Left lung (tissue), 10 donors: ENCODE measurements around the gene ZNF831. TPM values are rescaled to one million over a fixed set of nuclear protein-coding genes. Genes with fewer than 3 reads are reported as not detected.

Experiments
- ATAC-seq: fragments of 200-7000 bp; cut with Tn5 transposase; one replicate; pipeline ENCODE4 v1.9.1; 2020; ENCODE audit warnings: moderate library complexity
- DNase-seq, 4 donors: peaks; one replicate each; pipeline ENCODE4 v3.0.0-alpha.2; 2013 to 2020
- H3K27ac ChIP-seq, 2 donors: fragments of 200-600 bp; sonication (generic) in 1 of 2; one replicate each; pipeline versions ENCODE4 v1.5.0 to v1.8.0; 2020 to 2021
- H3K27me3 ChIP-seq, 2 donors: fragments of 200-600 bp; sonication (generic) in 1 of 2; one replicate each; pipeline versions ENCODE4 v1.5.0 to v1.8.0; 2020 to 2021
- H3K36me3 ChIP-seq, 2 donors: fragments of 200-600 bp; sonication (generic) in 1 of 2; one replicate each; pipeline versions ENCODE4 v1.5.0 to v1.8.0; 2020 to 2021
- H3K4me1 ChIP-seq, 2 donors: fragments of 200-600 bp; one replicate each; pipeline ENCODE4 v1.8.0; 2021
- H3K4me3 ChIP-seq, 2 donors: fragments of 200-600 bp; sonication (generic) in 1 of 2; one replicate each; pipeline versions ENCODE4 v1.5.0 to v1.8.0; 2020 to 2021; ENCODE audit warnings: mild to moderate bottlenecking in 1 of 2
- H3K9me3 ChIP-seq, 2 donors: fragments of 200-600 bp; sonication (generic) in 1 of 2; one replicate each; pipeline versions ENCODE4 v1.5.0 to v1.8.0; 2020 to 2021
- intact Hi-C, 2 donors: fragments of 100-400 bp; cut with DNase I; formaldehyde crosslinking; loops; one replicate each; pipeline versions ENCODE4 v1.11.2 to v1.14.2; 2022
- polyA plus RNA-seq, 6 donors: library from polyadenylated mRNA; unstranded; fragments of 120-200 nt; gene quantifications; one replicate each; pipeline ENCODE4 v1.2.1, GENCODE V29; 2013; ENCODE audit not compliant: insufficient read length in 6 of 6
- total RNA-seq, 2 donors: library from RNA; stranded (reverse); fragmentation: NEBNext Ultra II Directional; extraction: Animal tissue kit (Norgen Biotek cat#: 25700); gene quantifications; one replicate each; pipeline ENCODE4 v1.2.1, GENCODE V29; 2021
- TF ChIP-seq, protein P1 (sequence below), 2 donors: fragments of 200-600 bp; sonication (generic) in 1 of 2; IDR thresholded peaks; one replicate each; pipeline versions ENCODE4 v1.5.0 to v1.8.0; 2021; ENCODE audit warnings: antibody characterized with exemption in 2 of 2
- donor health status: DM: no; HTN: yes; CAD: no.
- donor health status: DM: no; HTN: no; CAD: no.

The ZNF831 gene
- total and polyA plus RNA-seq, 8 donors: 0.13 to 1.1 (median 0.18) TPM

DNA sequence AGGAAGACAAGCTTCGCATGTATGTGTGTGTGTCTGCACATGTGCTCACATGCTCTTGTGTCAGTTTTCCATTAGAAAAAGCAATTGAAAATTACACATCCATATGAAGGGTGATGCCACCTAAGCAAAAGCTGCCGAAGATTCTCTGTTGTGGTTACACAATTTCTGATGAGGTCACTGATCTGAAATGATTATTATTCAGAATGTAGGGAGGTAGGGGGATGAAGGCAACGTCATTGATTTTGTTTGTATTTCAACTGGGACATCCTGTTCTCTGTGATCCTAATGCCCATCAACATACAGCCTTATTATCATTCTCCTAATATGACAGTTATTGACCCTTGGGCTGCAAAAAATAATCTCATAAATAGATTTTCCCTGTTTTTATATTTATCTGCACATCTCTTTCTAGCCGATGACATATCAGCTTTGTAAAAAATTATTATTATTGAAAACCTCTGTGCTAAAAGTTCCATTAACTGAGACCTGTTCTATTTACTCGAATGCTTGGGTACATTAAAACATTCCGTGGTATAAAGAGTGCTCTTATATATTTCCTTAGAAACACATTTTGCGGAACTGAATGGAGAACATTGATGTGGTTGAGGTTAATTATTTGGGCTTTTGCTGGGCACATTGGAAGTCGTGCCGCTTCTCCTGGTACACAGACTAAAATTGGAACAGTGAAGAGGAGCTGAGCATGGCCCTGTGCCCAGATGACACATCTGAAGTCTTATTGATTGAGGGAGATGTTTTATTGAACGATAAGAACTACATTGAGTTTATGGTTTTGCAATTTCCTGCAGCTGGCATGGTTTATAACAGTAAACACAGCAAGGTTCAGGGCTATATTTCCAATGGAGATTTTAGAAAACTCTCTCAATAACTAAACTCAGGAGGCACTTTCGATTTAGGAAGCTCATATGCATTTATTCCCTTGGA lies 51.3 kb downstream of the ZNF831 start:
- no peak for DNase-seq
- Histone ChIP-seq H3K4me1 (no peaks in the 10 kb centered on the region), H3K4me3 (no peak overlapping the region), H3K36me3 (no peaks in the 10 kb centered on the region), H3K9me3 (no peaks in the 10 kb centered on the region), H3K27ac (no peak overlapping the region), H3K27me3 (peaks cover 0 to 10% of the 10 kb centered on the region in 2 donors)
- TF ChIP-seq, protein P1, sequence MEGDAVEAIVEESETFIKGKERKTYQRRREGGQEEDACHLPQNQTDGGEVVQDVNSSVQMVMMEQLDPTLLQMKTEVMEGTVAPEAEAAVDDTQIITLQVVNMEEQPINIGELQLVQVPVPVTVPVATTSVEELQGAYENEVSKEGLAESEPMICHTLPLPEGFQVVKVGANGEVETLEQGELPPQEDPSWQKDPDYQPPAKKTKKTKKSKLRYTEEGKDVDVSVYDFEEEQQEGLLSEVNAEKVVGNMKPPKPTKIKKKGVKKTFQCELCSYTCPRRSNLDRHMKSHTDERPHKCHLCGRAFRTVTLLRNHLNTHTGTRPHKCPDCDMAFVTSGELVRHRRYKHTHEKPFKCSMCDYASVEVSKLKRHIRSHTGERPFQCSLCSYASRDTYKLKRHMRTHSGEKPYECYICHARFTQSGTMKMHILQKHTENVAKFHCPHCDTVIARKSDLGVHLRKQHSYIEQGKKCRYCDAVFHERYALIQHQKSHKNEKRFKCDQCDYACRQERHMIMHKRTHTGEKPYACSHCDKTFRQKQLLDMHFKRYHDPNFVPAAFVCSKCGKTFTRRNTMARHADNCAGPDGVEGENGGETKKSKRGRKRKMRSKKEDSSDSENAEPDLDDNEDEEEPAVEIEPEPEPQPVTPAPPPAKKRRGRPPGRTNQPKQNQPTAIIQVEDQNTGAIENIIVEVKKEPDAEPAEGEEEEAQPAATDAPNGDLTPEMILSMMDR (IDR thresholded peaks at IDR 0.05): no peak
- intact Hi-C loops: loop anchor here (5.0 to 10.0 kb wide), 2 partner anchors 348 to 350 kb away; no protein-coding TSS in a partner anchor
- ATAC-seq: no peak

DNA sequence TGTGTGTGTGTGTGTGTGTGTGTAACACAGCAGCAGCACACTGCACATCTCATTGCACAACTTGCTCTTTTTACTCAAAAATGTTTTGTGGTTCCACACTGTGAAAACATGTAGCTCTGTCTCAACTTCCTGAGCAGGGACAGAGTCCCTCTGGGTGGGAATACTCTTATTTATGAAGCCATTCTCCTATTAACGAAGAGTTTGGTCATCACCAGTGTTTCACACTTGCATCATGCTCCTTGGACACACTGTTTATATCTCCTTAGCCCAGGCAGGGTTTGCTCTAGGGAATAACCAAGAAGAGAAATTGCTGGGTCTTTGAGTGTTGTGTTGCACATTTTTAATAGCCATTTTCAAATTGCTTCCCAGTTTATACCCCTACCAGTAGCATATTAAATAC lies 53.6 kb downstream of the ZNF831 start:
- intact Hi-C loops: loop anchor here (5.0 to 10.0 kb wide), 2 partner anchors 350 to 352 kb away; no protein-coding TSS in a partner anchor
- Histone ChIP-seq H3K4me3 (no peak overlapping the region), H3K27me3 (peaks cover 0 to 31% of the 10 kb centered on the region in 2 donors), H3K27ac (no peak overlapping the region), H3K9me3 (no peaks in the 10 kb centered on the region), H3K4me1 (peaks cover 3 to 10% of the 10 kb centered on the region in 2 donors), H3K36me3 (no peaks in the 10 kb centered on the region)
- no peak for ATAC-seq
- no peak for DNase-seq
- TF ChIP-seq, protein P1 (IDR thresholded peaks at IDR 0.05): no peak

- Histone ChIP-seq H3K36me3 (no peaks in the 10 kb centered on the region), H3K27me3 (peaks cover 3 to 37% of the 10 kb centered on the region in 2 donors), H3K4me3 (no peak overlapping the region), H3K4me1 (peaks cover 3 to 17% of the 10 kb centered on the region in 2 donors), H3K9me3 (no peaks in the 10 kb centered on the region), H3K27ac (no peak overlapping the region)
- DNase-seq (no peak), ATAC-seq (no peak)
- TF ChIP-seq, protein P1 (IDR thresholded peaks at IDR 0.05): no peak
- intact Hi-C loops: loop anchor here (5.0 to 10.0 kb wide), 2 partner anchors 351 to 353 kb away; no protein-coding TSS in a partner anchor
Measured at GRCh38 chr20:59217794-59218280, 54.2 kb downstream of the ZNF831 start.

DNA sequence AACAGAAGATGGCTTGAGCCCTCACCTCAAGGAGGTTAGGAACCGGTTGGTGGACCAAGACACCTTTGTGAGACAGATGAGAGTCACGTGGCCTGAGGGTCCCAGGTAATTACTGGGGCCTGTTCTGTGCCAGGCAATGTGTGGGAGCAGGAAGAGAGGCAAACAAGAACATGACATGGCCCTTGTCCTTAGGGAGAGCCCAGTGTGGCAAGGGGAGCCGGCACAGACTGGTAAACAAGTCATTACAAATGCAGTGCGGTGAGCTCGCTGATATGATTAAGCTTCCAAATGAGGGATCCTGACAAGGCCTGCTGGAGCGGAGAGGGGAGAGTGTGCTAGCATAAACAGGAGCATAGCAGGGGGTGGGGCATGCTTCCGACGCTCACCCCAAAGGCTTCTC lies 55.6 kb downstream of the ZNF831 start:
- Histone ChIP-seq H3K27me3 (peaks cover 13 to 51% of the 10 kb centered on the region in 2 donors), H3K36me3 (no peaks in the 10 kb centered on the region), H3K4me3 (no peak overlapping the region), H3K4me1 (peaks cover 3 to 21% of the 10 kb centered on the region in 2 donors), H3K27ac (no peak overlapping the region), H3K9me3 (no peaks in the 10 kb centered on the region)
- TF ChIP-seq, protein P1 (IDR thresholded peaks at IDR 0.05): no peak
- DNase-seq (no peak), ATAC-seq (no peak)
- intact Hi-C loops: loop anchor here (5.0 to 10.0 kb wide), 2 partner anchors 352 to 354 kb away; no protein-coding TSS in a partner anchor

- H3K4me3 ChIP-seq: no peak overlapping the region
- TF ChIP-seq, protein P1 (IDR thresholded peaks at IDR 0.05): no peak
Measured at GRCh38 chr20:59220161-59220560, 56.5 kb downstream of the ZNF831 start.

More at GRCh38 chr20:59220161-59220560, 56.5 kb downstream of the ZNF831 start:
- DNase-seq (no peak), ATAC-seq (no peak)
- Histone ChIP-seq H3K27me3 (peaks cover 19 to 58% of the 10 kb centered on the region in 2 donors), H3K9me3 (no peaks in the 10 kb centered on the region), H3K4me1 (peaks cover 3 to 21% of the 10 kb centered on the region in 2 donors), H3K36me3 (no peaks in the 10 kb centered on the region), H3K27ac (no peak overlapping the region)
- intact Hi-C loops: loop anchor here in 1 of 2 donors (5.0 kb wide), 1 partner anchor 133 kb away; no protein-coding TSS in a partner anchor
